SU-DHL-6 (cell line): Measurements from ENCODE around the gene ITPR1.

Experiments used
- CTCF ChIP-seq: fragments of 200-600 bp; sonication (generic); IDR thresholded peaks from one replicate; pipeline ENCODE4 v1.5.1; 2017; ENCODE audit warnings: antibody characterized with exemption, mild to moderate bottlenecking, low read length, moderate library complexity; ENCODE audit not compliant: insufficient read depth, poor library complexity, severe bottlenecking
- EZH2phosphoT487 ChIP-seq: fragments of 200-600 bp; sonication (generic), shearing (Covaris generic); conservative IDR thresholded peaks from 2 replicates; pipeline ENCODE4 v1.6.1; 2018; ENCODE audit warnings: mild to moderate bottlenecking, antibody characterized with exemption, low read length, moderate library complexity, mixed read lengths

DNA sequence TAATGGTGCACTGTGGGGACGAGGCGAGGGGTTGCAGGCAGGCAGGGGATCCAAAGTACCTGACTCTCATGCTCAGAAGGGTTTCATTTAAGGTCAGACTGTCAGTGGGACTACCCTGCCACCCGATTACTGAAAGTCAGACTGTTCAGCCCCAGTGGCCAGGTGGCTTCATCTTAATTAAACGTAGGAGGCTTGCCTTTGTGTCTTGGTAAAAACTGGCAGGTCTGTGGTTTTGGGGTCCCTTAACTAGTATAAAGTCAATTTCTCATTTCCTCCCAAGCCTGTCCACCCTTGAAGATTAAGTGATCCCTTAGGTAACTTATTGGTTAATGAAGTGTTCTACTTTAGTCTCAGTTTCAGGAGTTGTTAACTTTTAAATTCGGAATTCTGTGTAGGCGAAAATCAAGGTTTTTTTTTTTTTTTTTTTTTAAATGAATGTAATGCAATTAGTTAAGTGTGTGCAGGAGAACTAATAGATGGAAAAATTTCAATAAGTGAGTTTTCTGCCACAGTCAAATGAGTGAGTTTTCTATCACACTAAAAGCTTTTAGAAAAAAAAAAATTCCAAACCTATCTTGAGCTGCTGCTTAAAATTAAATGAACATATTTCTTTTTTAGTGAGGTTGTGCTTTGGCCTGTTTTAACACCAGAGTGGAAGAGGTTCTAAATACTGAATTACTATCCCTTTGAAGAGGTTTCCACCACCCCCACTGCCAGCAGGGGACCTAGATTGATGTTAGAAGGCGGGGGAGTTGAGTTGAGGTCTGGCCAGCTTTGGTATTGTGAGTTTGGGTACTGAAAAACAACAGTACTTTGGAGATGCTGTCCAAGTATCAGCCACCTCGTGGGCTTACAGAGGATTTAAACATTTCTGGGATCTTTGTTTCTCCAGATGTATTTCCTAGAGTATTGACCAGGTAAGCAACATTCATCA, 15.2 kb downstream of the ITPR1 start:
- TF ChIP-seq EZH2phosphoT487 (no peak), CTCF (no peak)
